H9 (cell line): ENCODE data around the gene EBF4. TPM values are rescaled to one million over a fixed set of nuclear protein-coding genes. Genes with fewer than 3 reads are reported as not detected.
"Not testable (repeated sequence)": the region's sequence is repeated elsewhere in the genome, so short reads cannot be mapped to it uniquely, and the experiment has no call there.

ENCODE experiments used
- DNase-seq: peaks from one replicate; pipeline ENCODE4 v3.0.0-alpha.2; 2017
- H2AFZ ChIP-seq: one replicate; pipeline ENCODE4 v1.6.1; 2013; ENCODE audit warnings: mild to moderate bottlenecking, low read length, control low read depth, moderate library complexity
- H2AK5ac ChIP-seq: 2 replicates; pipeline ENCODE4 v1.6.1; 2013; ENCODE audit warnings: low read length, control low read depth, mixed read lengths; ENCODE audit not compliant: insufficient read length
- H2BK120ac ChIP-seq: one replicate; pipeline ENCODE4 v1.6.1; 2013; ENCODE audit warnings: low read depth, mild to moderate bottlenecking, low read length, control low read depth, inconsistent platforms; ENCODE audit not compliant: poor library complexity, severe bottlenecking
- H2BK12ac ChIP-seq: 2 replicates; pipeline ENCODE4 v1.6.1; 2013; ENCODE audit warnings: low read length, control low read depth, mixed read lengths, low read depth; ENCODE audit not compliant: insufficient read length
- H2BK15ac ChIP-seq: 2 replicates; pipeline ENCODE4 v1.6.1; 2013; ENCODE audit warnings: low read depth, low read length, control low read depth
- H2BK20ac ChIP-seq: one replicate; pipeline ENCODE4 v1.6.1; 2013; ENCODE audit warnings: low read depth, mild to moderate bottlenecking, low read length, control low read depth, inconsistent platforms; ENCODE audit not compliant: poor library complexity, severe bottlenecking
- H2BK5ac ChIP-seq: 2 replicates; pipeline ENCODE4 v1.6.1; 2013; ENCODE audit warnings: low read length, control low read depth, mixed read lengths; ENCODE audit not compliant: insufficient read length
- H3K14ac ChIP-seq: 2 replicates; pipeline ENCODE4 v1.6.1; 2013; ENCODE audit warnings: low read length, control low read depth; ENCODE audit not compliant: insufficient read depth
- H3K18ac ChIP-seq: 2 replicates; pipeline ENCODE4 v1.6.1; 2013; ENCODE audit warnings: low read depth, mild to moderate bottlenecking, mixed read lengths, low read length, control low read depth; ENCODE audit not compliant: insufficient read length
- H3K23ac ChIP-seq: 2 replicates; pipeline ENCODE4 v1.6.1; 2013; ENCODE audit warnings: low read length, control low read depth, mixed read lengths, low read depth; ENCODE audit not compliant: insufficient read length
- H3K23me2 ChIP-seq: 2 replicates; pipeline ENCODE4 v1.6.1; 2013; ENCODE audit warnings: low read depth, mild to moderate bottlenecking, mixed read lengths, low read length, control low read depth; ENCODE audit not compliant: insufficient read length, poor library complexity, severe bottlenecking
- H3K27ac ChIP-seq: 2 replicates; pipeline ENCODE4 v1.5.1; 2013; ENCODE audit warnings: low read length, control low read depth, mixed read lengths, low read depth; ENCODE audit not compliant: insufficient read length
- H3K27me3 ChIP-seq: 2 replicates; pipeline ENCODE4 v1.6.1; 2013; ENCODE audit warnings: low read length, control low read depth, inconsistent platforms; ENCODE audit not compliant: insufficient read depth
- H3K4ac ChIP-seq: 2 replicates; pipeline ENCODE4 v1.6.1; 2013; ENCODE audit warnings: low read depth, mild to moderate bottlenecking, control low read depth, inconsistent platforms, low read length, moderate library complexity
- H3K4me1 ChIP-seq: 2 replicates; pipeline ENCODE4 v1.6.1; 2013; ENCODE audit warnings: low read length, control low read depth, inconsistent platforms; ENCODE audit not compliant: insufficient read depth
- H3K4me2 ChIP-seq: 2 replicates; pipeline ENCODE4 v1.6.1; 2013; ENCODE audit warnings: low read length, control low read depth, mixed read lengths; ENCODE audit not compliant: insufficient read length, insufficient read depth
- H3K56ac ChIP-seq: 2 replicates; pipeline ENCODE4 v1.6.1; 2013; ENCODE audit warnings: low read depth, mild to moderate bottlenecking, mixed read lengths, low read length, control low read depth; ENCODE audit not compliant: insufficient read length
- H3K79me1 ChIP-seq: 2 replicates; pipeline ENCODE4 v1.6.1; 2013; ENCODE audit warnings: low read depth, mild to moderate bottlenecking, moderate library complexity, low read length, control low read depth, inconsistent platforms; ENCODE audit not compliant: insufficient read depth, poor library complexity, severe bottlenecking
- H3K79me2 ChIP-seq: 2 replicates; pipeline ENCODE4 v1.6.1; 2013; ENCODE audit warnings: low read length, control low read depth, inconsistent platforms; ENCODE audit not compliant: insufficient read depth
- H3K9ac ChIP-seq: 2 replicates; pipeline ENCODE4 v1.6.1; 2013; ENCODE audit warnings: low read length, control low read depth, mixed read lengths; ENCODE audit not compliant: insufficient read length; ENCODE audit errors: extremely low read depth
- H3K9me3 ChIP-seq: one replicate; pipeline ENCODE4 v1.6.1; 2013; ENCODE audit warnings: low read depth, low read length, inconsistent platforms; ENCODE audit not compliant: control insufficient read depth
- H3T11ph ChIP-seq: one replicate; pipeline ENCODE4 v1.6.1; 2013; ENCODE audit warnings: mild to moderate bottlenecking, low read length, control low read depth, inconsistent platforms
- H4K20me1 ChIP-seq: one replicate; pipeline ENCODE4 v1.6.1; 2013; ENCODE audit not compliant: control insufficient read depth, insufficient read length, insufficient read depth
- H4K5ac ChIP-seq: 2 replicates; pipeline ENCODE4 v1.6.1; 2013; ENCODE audit warnings: low read depth, mild to moderate bottlenecking, mixed read lengths, low read length, control low read depth; ENCODE audit not compliant: insufficient read length
- H4K8ac ChIP-seq: replicated peaks from 2 replicates; pipeline ENCODE4 v1.6.1; 2013; ENCODE audit warnings: low read length, control low read depth, mixed read lengths, low read depth; ENCODE audit not compliant: insufficient read length
- H4K91ac ChIP-seq: 2 replicates; pipeline ENCODE4 v1.6.1; 2013; ENCODE audit warnings: low read depth, mild to moderate bottlenecking, moderate library complexity, mixed read lengths, low read length, control low read depth; ENCODE audit not compliant: insufficient read length
- H3K27ac Mint-ChIP-seq, 3 experiments: 2 replicates in 2 of 3; 3 replicates in 1 of 3; pipeline ENCODE4 v1.8.0; 2020 to 2021; ENCODE audit warnings: mixed read lengths in 3 of 3, mild to moderate bottlenecking in 1 of 3, moderate library complexity in 1 of 3
- H3K27me3 Mint-ChIP-seq: 2 replicates; pipeline ENCODE4 v1.8.0; 2021; ENCODE audit warnings: low read depth, mild to moderate bottlenecking, moderate library complexity, mixed read lengths
- H3K36me3 Mint-ChIP-seq, 3 experiments: 2 replicates in 2 of 3; 3 replicates in 1 of 3; pipeline ENCODE4 v1.8.0; 2020 to 2021; ENCODE audit warnings: low read depth in 3 of 3, mixed read lengths in 3 of 3; ENCODE audit not compliant: insufficient read depth in 1 of 3
- H3K4me1 Mint-ChIP-seq, 2 experiments: 2 replicates each; pipeline ENCODE4 v1.8.0; 2020; ENCODE audit warnings: mixed read lengths in 2 of 2
- H3K4me3 Mint-ChIP-seq, 2 experiments: 2 replicates in 1 of 2; 3 replicates in 1 of 2; pipeline ENCODE4 v1.8.0; 2020 to 2021; ENCODE audit warnings: mild to moderate bottlenecking in 2 of 2, mixed read lengths in 2 of 2, moderate library complexity in 1 of 2
- H3K9me3 Mint-ChIP-seq, 2 experiments: 2 replicates in 1 of 2; 3 replicates in 1 of 2; pipeline ENCODE4 v1.8.0; 2020; ENCODE audit warnings: mild to moderate bottlenecking in 2 of 2, mixed read lengths in 2 of 2, moderate library complexity in 1 of 2
- WGBS: extraction: QIAGEN DNeasy Blood & Tissue Kit; methylation state at CpG from one replicate; pipeline ENCODE4 v1.1.7; 2013; ENCODE audit warnings: missing lambda C conversion rate, low lambda C conversion rate, mixed read lengths; ENCODE audit not compliant: insufficient read length; ENCODE audit errors: extremely low coverage; 5-methylcytosine and 5-hydroxymethylcytosine counted together
- total RNA-seq: library from RNA; stranded (reverse); gene quantifications from 2 replicates; pipeline ENCODE4 v1.2.1, GENCODE V29; 2021
- TF ChIP-seq, protein P1 (sequence below): fragments of 200-600 bp; sonication (generic); conservative IDR thresholded peaks from 3 replicates; pipeline ENCODE4 v1.8.0; 2021; ENCODE audit warnings: antibody characterized with exemption, mild to moderate bottlenecking

EBF4 gene
- total RNA-seq, 1 experiment from 2014 or later, result 3.9 TPM

DNA sequence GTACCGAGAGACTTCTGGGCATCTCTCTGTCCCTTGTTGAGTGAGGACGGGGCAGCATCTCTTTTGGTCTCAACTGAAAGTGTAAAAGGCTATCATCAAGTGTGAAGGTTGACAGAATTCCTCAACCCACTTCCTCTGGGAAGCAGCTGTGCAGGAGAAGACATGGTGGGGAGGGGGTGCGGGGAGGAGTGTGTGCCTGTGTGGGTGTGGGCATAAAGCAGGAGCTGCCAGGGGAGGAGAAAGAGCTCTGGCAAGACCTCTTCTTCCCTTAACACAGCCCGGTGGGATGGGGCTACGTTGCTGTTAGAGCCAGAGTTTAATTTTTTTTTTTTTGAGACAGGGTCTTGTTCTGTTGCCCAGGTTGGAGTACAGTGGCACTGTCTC, 76.0 kb downstream of the EBF4 start:
- H3K36me3 Mint-ChIP-seq, result no peaks in the 10 kb centered on the region
- Histone ChIP-seq H3K14ac (no peak overlapping the region), H3K9ac (no peak overlapping the region), H4K5ac (no peak overlapping the region), H2BK5ac (no peak overlapping the region), H2AFZ (no peak overlapping the region), H3K18ac (no peak overlapping the region), H3K79me2 (no peaks in the 10 kb centered on the region), H3K4ac (no peak overlapping the region), H3K23me2 (no peaks in the 10 kb centered on the region), H3K79me1 (no peaks in the 10 kb centered on the region), H4K20me1 (no peaks in the 10 kb centered on the region), H2AK5ac (no peak overlapping the region), H2BK15ac (no peak overlapping the region), H3T11ph (no peak overlapping the region), H4K91ac (no peak overlapping the region), H3K4me2 (no peak overlapping the region), H2BK12ac (no peak overlapping the region), H3K23ac (no peak overlapping the region), H2BK20ac (no peak overlapping the region), H3K56ac (no peak overlapping the region), H3K4me1 (no peaks in the 10 kb centered on the region), H3K27me3 (no peaks in the 10 kb centered on the region), H4K8ac (no peak overlapping the region), H3K27ac (no peak overlapping the region), H3K9me3 (no peaks in the 10 kb centered on the region), H2BK120ac (no peak overlapping the region)
- no peak overlapping the region for H3K27ac Mint-ChIP-seq
- no peak for DNase-seq
- peaks cover 31% of the 10 kb centered on the region for H3K27me3 Mint-ChIP-seq
- H3K4me3 Mint-ChIP-seq, result no peak overlapping the region
- WGBS, result no CpG with 5 or more reads among the region's 5 CpGs
- no peaks in the 10 kb centered on the region for H3K9me3 Mint-ChIP-seq
- peaks cover 4 to 5% of the 10 kb centered on the region in 2 experiments; a peak in 2 of 4 replicates for H3K4me1 Mint-ChIP-seq
- TF ChIP-seq, protein P1, sequence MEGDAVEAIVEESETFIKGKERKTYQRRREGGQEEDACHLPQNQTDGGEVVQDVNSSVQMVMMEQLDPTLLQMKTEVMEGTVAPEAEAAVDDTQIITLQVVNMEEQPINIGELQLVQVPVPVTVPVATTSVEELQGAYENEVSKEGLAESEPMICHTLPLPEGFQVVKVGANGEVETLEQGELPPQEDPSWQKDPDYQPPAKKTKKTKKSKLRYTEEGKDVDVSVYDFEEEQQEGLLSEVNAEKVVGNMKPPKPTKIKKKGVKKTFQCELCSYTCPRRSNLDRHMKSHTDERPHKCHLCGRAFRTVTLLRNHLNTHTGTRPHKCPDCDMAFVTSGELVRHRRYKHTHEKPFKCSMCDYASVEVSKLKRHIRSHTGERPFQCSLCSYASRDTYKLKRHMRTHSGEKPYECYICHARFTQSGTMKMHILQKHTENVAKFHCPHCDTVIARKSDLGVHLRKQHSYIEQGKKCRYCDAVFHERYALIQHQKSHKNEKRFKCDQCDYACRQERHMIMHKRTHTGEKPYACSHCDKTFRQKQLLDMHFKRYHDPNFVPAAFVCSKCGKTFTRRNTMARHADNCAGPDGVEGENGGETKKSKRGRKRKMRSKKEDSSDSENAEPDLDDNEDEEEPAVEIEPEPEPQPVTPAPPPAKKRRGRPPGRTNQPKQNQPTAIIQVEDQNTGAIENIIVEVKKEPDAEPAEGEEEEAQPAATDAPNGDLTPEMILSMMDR, result no peak

DNA sequence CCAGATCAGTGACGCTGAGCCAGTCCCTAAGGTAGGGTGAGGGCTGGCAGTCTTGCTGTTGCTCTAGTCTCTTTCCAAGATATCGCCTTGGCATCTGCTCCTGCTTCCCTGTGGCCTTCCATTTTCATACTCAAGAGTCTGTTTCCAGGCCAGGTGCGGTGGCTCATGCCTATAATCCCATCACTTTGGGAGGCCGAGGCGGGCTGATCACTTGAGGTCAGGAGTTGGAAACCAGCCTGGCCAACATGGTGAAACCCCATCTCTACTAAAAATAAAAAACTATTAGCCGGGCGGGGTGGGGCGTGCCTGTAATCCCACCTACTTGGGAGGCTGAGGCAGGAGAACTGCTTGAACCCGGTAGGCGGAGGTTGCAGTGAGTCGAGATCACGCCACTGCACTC, 77.5 kb downstream of the EBF4 start:
- H3K9me3 Mint-ChIP-seq, H3K36me3 Mint-ChIP-seq, H4K5ac ChIP-seq, H2AFZ ChIP-seq, H3K4me1 Mint-ChIP-seq, H3T11ph ChIP-seq, H2BK12ac ChIP-seq, H4K8ac ChIP-seq, H4K20me1 ChIP-seq, H3K4me3 Mint-ChIP-seq, H2BK20ac ChIP-seq, H2BK15ac ChIP-seq, H2AK5ac ChIP-seq, H3K14ac ChIP-seq, H2BK5ac ChIP-seq, H3K23ac ChIP-seq, H3K27ac Mint-ChIP-seq, H3K9ac ChIP-seq, H3K27ac ChIP-seq, H3K4me1 ChIP-seq, H3K4me2 ChIP-seq, H3K9me3 ChIP-seq, H3K79me1 ChIP-seq, H3K4ac ChIP-seq, H3K56ac ChIP-seq, H4K91ac ChIP-seq, H3K27me3 ChIP-seq, H3K18ac ChIP-seq, H3K79me2 ChIP-seq, H2BK120ac ChIP-seq, H3K23me2 ChIP-seq: not testable (repeated sequence)
- DNase-seq, result peak; percentile 22
- H3K27me3 Mint-ChIP-seq, result peaks cover 26% of the 10 kb centered on the region
- WGBS, result no CpG with 5 or more reads among the region's 12 CpGs
